ENCODE results near the gene NPAS3.

- TF ChIP-seq CTCF (IDR thresholded peaks at IDR 0.05) (no peak), POLR2A (IDR thresholded peaks at IDR 0.05) (no peak)
Observed at GRCh38 chr14:33370426-33370825, 431.7 kb downstream of the NPAS3 start.
